Measurements from ENCODE around the gene HOXA4. TPM values are rescaled to one million over a fixed set of nuclear protein-coding genes. Genes with fewer than 3 reads are reported as not detected.

The HOXA4 gene
- total and polyA plus RNA-seq, 2 of the 8 experiments (the other 6 are each of a cell fraction or from before 2014, with no cell fraction given), result not detected

- 10% methylated on average over 53 of the region's 82 CpGs; no CpG with 5 or more reads in 1 of the 2 experiments for WGBS, 2 experiments (ENCODE audit: extremely low coverage in 1 of 2, insufficient coverage in 1 of 2, insufficient read length in 1 of 2, insufficient replicate concordance in 2 of 2, low coverage in 1 of 2, low lambda C conversion rate in 2 of 2, missing lambda C conversion rate in 1 of 2)
- Histone ChIP-seq H3K79me1 (ENCODE audit: low read depth, low read length) (no peaks in the 10 kb centered on the region), H2BK12ac (ENCODE audit: low read depth, low read length) (no peak within 1 kb of the TSS), H3K36me3 (ENCODE audit: control insufficient read depth in 2 of 4, insufficient read depth in 4 of 4, low read length in 3 of 4) (peaks cover 0 to 18% (median 0%) of the 10 kb centered on the region in 4 experiments; a peak in 1 of 8 replicates), H3K23me2 (ENCODE audit: low read depth, low read length) (no peaks in the 10 kb centered on the region; the same call in 1 of the 2 replicates), H4K8ac (ENCODE audit: extremely low read depth, insufficient read depth, low read length) (peak within 1 kb of the TSS; percentile 62; the same call in 1 of the 2 replicates), H3K4ac (replicated peaks; ENCODE audit: insufficient read length, low read depth, low read length) (no peak within 1 kb of the TSS), H3K23ac (ENCODE audit: insufficient read length) (no peak within 1 kb of the TSS), H3K4me3 (ENCODE audit: extremely low read depth in 1 of 4, insufficient read depth in 2 of 4, low read depth in 3 of 4, low read length in 4 of 4) (peak within 1 kb of the TSS in 1 of 4 experiments; percentile 36; a peak in 2 of 8 replicates), H3K18ac (ENCODE audit: extremely low read depth, low read length) (no peak within 1 kb of the TSS; the same call in 1 of the 2 replicates), H2BK120ac (replicated peaks; ENCODE audit: low read depth, low read length) (no peak within 1 kb of the TSS), H3K9ac (replicated peaks in 1 of 4; ENCODE audit: extremely low read depth in 1 of 4, low read depth in 3 of 4, low read length in 3 of 4) (no peak within 1 kb of the TSS), H4K20me1 (replicated peaks in 1 of 2; ENCODE audit: control insufficient read depth in 1 of 2, insufficient read depth in 2 of 2, low read length in 2 of 2) (peaks cover 36 to 57% of the 10 kb centered on the region in 2 experiments), H2AFZ (ENCODE audit: low read length) (no peak within 1 kb of the TSS), H3K27me3 (replicated peaks in 1 of 4; ENCODE audit: control insufficient read depth in 3 of 4, extremely low read depth in 1 of 4, insufficient read depth in 3 of 4, low read length in 3 of 4) (peaks cover 95 to 100% (median 99%) of the 10 kb centered on the region in 4 experiments), H2BK15ac (ENCODE audit: low read length) (no peak within 1 kb of the TSS), H3K27ac (ENCODE audit: low read depth, low read length) (no peak within 1 kb of the TSS), H4K91ac (replicated peaks; ENCODE audit: insufficient read length, low read length) (no peak within 1 kb of the TSS), H2BK5ac (ENCODE audit: low read depth, low read length) (no peak within 1 kb of the TSS), H3K9me3 (ENCODE audit: insufficient read depth in 2 of 2, low read depth in 1 of 2, low read length in 1 of 2) (no peaks in the 10 kb centered on the region; a peak in 1 of 4 replicates), H3K4me2 (ENCODE audit: insufficient read depth in 1 of 2, low read depth in 2 of 2, low read length in 2 of 2) (peak within 1 kb of the TSS; percentile 19 to 46; a peak in 3 of 4 replicates), H3K79me2 (ENCODE audit: control insufficient read depth in 1 of 2, insufficient read depth in 2 of 2, low read length in 2 of 2) (no peaks in the 10 kb centered on the region), H4K5ac (ENCODE audit: insufficient read length, low read depth, low read length) (no peak within 1 kb of the TSS), H3K56ac (replicated peaks; ENCODE audit: insufficient read length, low read depth, low read length) (no peak within 1 kb of the TSS), H3K4me1 (replicated peaks in 1 of 4; ENCODE audit: control insufficient read depth in 3 of 4, insufficient read depth in 4 of 4, low read length in 3 of 4) (peaks cover 4 to 11% (median 5%) of the 10 kb centered on the region in 4 experiments; a peak in 5 of 7 replicates), H2BK20ac (ENCODE audit: low read length) (no peak within 1 kb of the TSS), H3K14ac (ENCODE audit: insufficient read length) (no peak within 1 kb of the TSS), H2AK5ac (ENCODE audit: low read depth, low read length) (no peak within 1 kb of the TSS)
- CTCF ChIA-PET (ENCODE audit: partially characterized antibody), result interaction anchor here (0.8 to 5.4 kb wide), 6 partner anchors 9 to 30 kb away, joined by 3 to 20 read pairs (median 4); partner anchors contain the start of genes HOXA11, HOXA5 and HOXA9
- POLR2A ChIA-PET (ENCODE audit: partially characterized antibody), result no interaction called here
- FAIRE-seq (no peak), DNase-seq (ENCODE audit: low read depth in 1 of 2, low spot score in 2 of 2) (peak in 1 of 2 experiments; percentile 69)
- TF ChIP-seq SP4 (IDR thresholded peaks at IDR 0.05; ENCODE audit: low read length) (no peak), ATF3 (IDR thresholded peaks at IDR 0.05; ENCODE audit: insufficient read depth, low read depth, low read length) (no peak), SUZ12 (IDR thresholded peaks at IDR 0.05; ENCODE audit: low read length) (peak; percentile 25), KDM5A (IDR thresholded peaks at IDR 0.05; ENCODE audit: low read length) (no peak), BRCA1 (IDR thresholded peaks at IDR 0.05; ENCODE audit: low read depth, low read length) (no peak), CBX8 (IDR thresholded peaks at IDR 0.05; ENCODE audit: borderline replicate concordance, low read depth, low read length) (0 out of 2 replicates have a peak, but pooled peaks have one; percentile 16), HDAC2 (IDR thresholded peaks at IDR 0.05; ENCODE audit: borderline replicate concordance in 1 of 2, low read depth in 2 of 2, low read length in 2 of 2) (no peak)
These were observed 43.7 kb upstream of the HOXA4 start, which contains the start of gene HOXA10 for GRCh38 chr7:27173956-27174873. TSS of gene HOXA10 (minus strand) at chr7:27174320. CDS start at chr7:27174306, 14 bp downstream.
